ENCODE data around the gene DNMT3L.
"Not testable (repeated sequence)": the region's sequence is repeated elsewhere in the genome, so short reads cannot be mapped to it uniquely, and the experiment has no call there.

- TF ChIP-seq, protein P1, sequence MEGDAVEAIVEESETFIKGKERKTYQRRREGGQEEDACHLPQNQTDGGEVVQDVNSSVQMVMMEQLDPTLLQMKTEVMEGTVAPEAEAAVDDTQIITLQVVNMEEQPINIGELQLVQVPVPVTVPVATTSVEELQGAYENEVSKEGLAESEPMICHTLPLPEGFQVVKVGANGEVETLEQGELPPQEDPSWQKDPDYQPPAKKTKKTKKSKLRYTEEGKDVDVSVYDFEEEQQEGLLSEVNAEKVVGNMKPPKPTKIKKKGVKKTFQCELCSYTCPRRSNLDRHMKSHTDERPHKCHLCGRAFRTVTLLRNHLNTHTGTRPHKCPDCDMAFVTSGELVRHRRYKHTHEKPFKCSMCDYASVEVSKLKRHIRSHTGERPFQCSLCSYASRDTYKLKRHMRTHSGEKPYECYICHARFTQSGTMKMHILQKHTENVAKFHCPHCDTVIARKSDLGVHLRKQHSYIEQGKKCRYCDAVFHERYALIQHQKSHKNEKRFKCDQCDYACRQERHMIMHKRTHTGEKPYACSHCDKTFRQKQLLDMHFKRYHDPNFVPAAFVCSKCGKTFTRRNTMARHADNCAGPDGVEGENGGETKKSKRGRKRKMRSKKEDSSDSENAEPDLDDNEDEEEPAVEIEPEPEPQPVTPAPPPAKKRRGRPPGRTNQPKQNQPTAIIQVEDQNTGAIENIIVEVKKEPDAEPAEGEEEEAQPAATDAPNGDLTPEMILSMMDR (optimal IDR thresholded peaks at IDR 0.05 in 1 of 3, IDR thresholded peaks at IDR 0.05 in 1 of 3, conservative IDR thresholded peaks at IDR 0.05 in 1 of 3; ENCODE audit: extremely low read depth in 1 of 3, insufficient read depth in 2 of 3, low read length in 3 of 3): not testable (repeated sequence)
- TF ChIP-seq EZH2 (IDR thresholded peaks at IDR 0.05; ENCODE audit: low read length): not testable (repeated sequence)
Measured at GRCh38 chr21:44249204-44250037, 12.3 kb downstream of the DNMT3L start.
